ENCODE results near the gene DNAJC21.

DNAJC21 gene

DNA sequence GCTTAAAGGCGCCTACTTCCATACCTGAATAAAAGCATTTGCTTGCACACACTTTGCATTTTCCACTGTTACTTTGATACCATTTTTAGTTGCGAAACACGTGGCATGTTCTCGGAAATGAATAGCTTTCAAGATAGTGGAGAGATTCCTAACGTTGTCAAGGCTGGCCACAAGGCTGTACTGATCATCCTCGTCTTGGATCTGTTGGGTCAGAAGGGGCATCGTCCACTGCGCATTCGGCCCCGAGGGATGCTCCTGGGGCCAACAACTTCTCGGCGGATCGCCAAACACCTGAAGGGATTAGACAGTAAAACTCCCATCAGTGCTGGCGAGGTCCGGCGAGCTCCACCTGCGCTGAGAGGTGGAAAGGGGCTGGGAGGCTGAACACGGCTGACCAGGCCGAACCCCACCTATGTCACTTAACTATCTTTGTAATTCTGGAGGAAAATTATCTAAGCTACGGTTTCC is 14.7 kb upstream of the DNAJC21 start:
- peak; percentile 35 for ATAC-seq
- TF ChIP-seq ARNTL (CRISPR knock-in tag; IDR thresholded peaks at IDR 0.05; ENCODE audit: borderline replicate concordance, low read depth) = no peak
- TF ChIP-seq BACH2 (CRISPR knock-in tag; IDR thresholded peaks at IDR 0.05; ENCODE audit: borderline replicate concordance) = no peak
- TF ChIP-seq CSDC2 (CRISPR knock-in tag; IDR thresholded peaks at IDR 0.05) = no peak
- no peak for TF ChIP-seq ZNF8 (CRISPR knock-in tag; IDR thresholded peaks at IDR 0.05)
- no peak for TF ChIP-seq OSR1 (CRISPR knock-in tag; IDR thresholded peaks at IDR 0.05)
- TF ChIP-seq ZNF565 (CRISPR knock-in tag; conservative IDR thresholded peaks at IDR 0.05; ENCODE audit: low read depth) = no peak
- no peak for TF ChIP-seq ZFP30 (CRISPR knock-in tag; IDR thresholded peaks at IDR 0.05)
- TF ChIP-seq, protein P1, sequence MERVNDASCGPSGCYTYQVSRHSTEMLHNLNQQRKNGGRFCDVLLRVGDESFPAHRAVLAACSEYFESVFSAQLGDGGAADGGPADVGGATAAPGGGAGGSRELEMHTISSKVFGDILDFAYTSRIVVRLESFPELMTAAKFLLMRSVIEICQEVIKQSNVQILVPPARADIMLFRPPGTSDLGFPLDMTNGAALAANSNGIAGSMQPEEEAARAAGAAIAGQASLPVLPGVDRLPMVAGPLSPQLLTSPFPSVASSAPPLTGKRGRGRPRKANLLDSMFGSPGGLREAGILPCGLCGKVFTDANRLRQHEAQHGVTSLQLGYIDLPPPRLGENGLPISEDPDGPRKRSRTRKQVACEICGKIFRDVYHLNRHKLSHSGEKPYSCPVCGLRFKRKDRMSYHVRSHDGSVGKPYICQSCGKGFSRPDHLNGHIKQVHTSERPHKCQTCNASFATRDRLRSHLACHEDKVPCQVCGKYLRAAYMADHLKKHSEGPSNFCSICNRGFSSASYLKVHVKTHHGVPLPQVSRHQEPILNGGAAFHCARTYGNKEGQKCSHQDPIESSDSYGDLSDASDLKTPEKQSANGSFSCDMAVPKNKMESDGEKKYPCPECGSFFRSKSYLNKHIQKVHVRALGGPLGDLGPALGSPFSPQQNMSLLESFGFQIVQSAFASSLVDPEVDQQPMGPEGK (CRISPR knock-in tag; IDR thresholded peaks at IDR 0.05; ENCODE audit: borderline replicate concordance) = no peak
- no peak for TF ChIP-seq SNAI2 (CRISPR knock-in tag; IDR thresholded peaks at IDR 0.05)
- TF ChIP-seq CREB5 (CRISPR knock-in tag; IDR thresholded peaks at IDR 0.05; ENCODE audit: low read depth) = no peak
- no peak for TF ChIP-seq TSHZ2 (CRISPR knock-in tag; IDR thresholded peaks at IDR 0.05)
- no peak for TF ChIP-seq GLIS3 (CRISPR knock-in tag; IDR thresholded peaks at IDR 0.05)
- TF ChIP-seq ZFP3 (CRISPR knock-in tag; IDR thresholded peaks at IDR 0.05) = no peak
- TF ChIP-seq ESRRG (CRISPR knock-in tag; IDR thresholded peaks at IDR 0.05) = no peak

DNA sequence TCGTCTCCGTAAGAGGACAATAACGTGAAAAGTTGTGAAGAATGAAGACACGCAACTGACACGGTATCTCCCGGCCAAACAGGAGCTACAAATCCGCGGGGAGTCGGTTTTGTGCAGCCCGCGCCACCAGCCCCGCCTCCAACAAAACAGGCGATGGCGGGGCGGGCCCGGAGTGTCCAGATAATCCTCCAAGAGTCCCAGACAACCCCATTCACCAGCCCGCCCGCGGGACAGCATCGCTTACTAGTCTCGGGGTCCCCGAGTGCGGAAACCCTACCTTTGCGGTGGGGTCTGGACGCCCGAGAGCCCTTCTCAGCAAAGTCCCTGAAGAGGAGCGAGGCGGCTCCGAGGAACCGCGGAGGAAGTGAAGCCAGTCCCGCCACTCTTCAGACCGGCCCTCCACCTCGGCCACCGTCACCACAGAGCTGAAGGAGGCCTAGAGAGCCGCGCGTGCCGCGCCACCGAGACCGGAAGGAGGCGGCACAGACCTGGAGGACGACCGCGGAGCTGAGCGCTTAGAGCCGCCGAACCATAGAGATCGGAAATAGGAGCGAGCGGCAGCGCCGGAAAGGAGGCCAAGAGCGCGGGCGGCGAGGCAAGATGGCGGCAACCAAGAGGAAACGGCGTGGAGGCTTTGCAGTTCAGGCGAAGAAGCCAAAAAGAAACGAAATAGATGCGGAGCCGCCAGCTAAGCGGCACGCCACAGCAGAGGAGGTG is 14.1 kb upstream of the DNAJC21 start, which contains the start of the genes BRIX1 and RAD1:
TSS of gene BRIX1 (plus strand) at position 573 of the 717 bp plus-strand sequence. CDS start at position 601, 28 bp downstream.
TSS of gene RAD1 (minus strand) at position 366 of the 717 bp plus-strand sequence. CDS start 612 bp downstream, outside the sequence.
- TF ChIP-seq ZNF8 (CRISPR knock-in tag; IDR thresholded peaks at IDR 0.05) (no peak), TCF4 (CRISPR knock-in tag; IDR thresholded peaks at IDR 0.05; ENCODE audit: borderline replicate concordance) (no peak), BACH2 (CRISPR knock-in tag; IDR thresholded peaks at IDR 0.05; ENCODE audit: borderline replicate concordance) (no peak), CREB5 (CRISPR knock-in tag; IDR thresholded peaks at IDR 0.05; ENCODE audit: low read depth) (no peak), TSHZ2 (CRISPR knock-in tag; IDR thresholded peaks at IDR 0.05) (no peak), RARB (CRISPR knock-in tag; IDR thresholded peaks at IDR 0.05) (no peak), ESRRG (CRISPR knock-in tag; IDR thresholded peaks at IDR 0.05) (no peak), GLIS3 (CRISPR knock-in tag; IDR thresholded peaks at IDR 0.05) (no peak), OSR1 (CRISPR knock-in tag; IDR thresholded peaks at IDR 0.05) (no peak), POU6F1 (CRISPR knock-in tag; IDR thresholded peaks at IDR 0.05; ENCODE audit: borderline replicate concordance, low read depth) (no peak), ZFP30 (CRISPR knock-in tag; IDR thresholded peaks at IDR 0.05) (no peak), CSDC2 (CRISPR knock-in tag; IDR thresholded peaks at IDR 0.05) (no peak)
- peak; percentile 99 for ATAC-seq
